A673 (cell line): ENCODE measurements around the gene TMEM165. TPM values are rescaled to one million over a fixed set of nuclear protein-coding genes. Genes with fewer than 3 reads are reported as not detected.

ENCODE experiments used
- BruUV-seq: library from RNA; stranded (reverse); fragments of 400-500 nt; replicated peaks from 2 replicates; lab custom pipeline; 2021; lab: Mats Ljungman, UMichigan
- CTCF ChIA-PET: fragments of 300-600 bp; sonication (Branson Sonifier 250); formaldehyde crosslinking; loops from one replicate; lab custom pipeline; 2022; ENCODE audit warnings: antibody characterized with exemption; lab: Charles Lee
- POLR2A ChIA-PET: fragments of 300-600 bp; sonication (Branson Sonifier 250); formaldehyde crosslinking; loops from one replicate; lab custom pipeline; 2022; ENCODE audit warnings: antibody characterized with exemption; ENCODE audit not compliant: low non-redundant PET; lab: Charles Lee
- DNase-seq: peaks from one replicate; pipeline ENCODE4 v3.0.0-alpha.2; 2015; ENCODE audit warnings: low spot score
- H3K27ac ChIP-seq: fragments of 200-600 bp; sonication (generic); 2 replicates; pipeline ENCODE4 v1.5.1; 2016; ENCODE audit warnings: mixed run types, low read depth, mild to moderate bottlenecking, mixed read lengths, antibody characterized with exemption, low read length; ENCODE audit not compliant: poor library complexity, severe bottlenecking
- H3K27me3 ChIP-seq: fragments of 200-600 bp; sonication (generic); replicated peaks from 2 replicates; pipeline ENCODE4 v1.6.1; 2017; ENCODE audit warnings: mixed run types, low read depth, mild to moderate bottlenecking, mixed read lengths, antibody characterized with exemption, low read length; ENCODE audit not compliant: insufficient read depth, poor library complexity
- H3K36me3 ChIP-seq: fragments of 200-600 bp; sonication (generic); 2 replicates; pipeline ENCODE4 v1.6.1; 2016; ENCODE audit warnings: mixed run types, mild to moderate bottlenecking, mixed read lengths, antibody characterized with exemption, low read length; ENCODE audit not compliant: insufficient read depth, poor library complexity, severe bottlenecking
- H3K4me1 ChIP-seq: fragments of 200-600 bp; sonication (generic); 2 replicates; pipeline ENCODE4 v1.6.1; 2017; ENCODE audit warnings: mixed run types, mild to moderate bottlenecking, mixed read lengths, antibody characterized with exemption, low read length; ENCODE audit not compliant: insufficient read depth, poor library complexity, severe bottlenecking
- H3K4me3 ChIP-seq: fragments of 200-600 bp; sonication (generic); 2 replicates; pipeline ENCODE4 v1.5.1; 2016; ENCODE audit warnings: low read depth, mixed run types, mild to moderate bottlenecking, mixed read lengths, low read length; ENCODE audit not compliant: poor library complexity, severe bottlenecking
- H3K9me3 ChIP-seq: fragments of 200-600 bp; sonication (generic); 2 replicates; pipeline ENCODE4 v1.6.1; 2016; ENCODE audit warnings: mixed run types, low read depth, mild to moderate bottlenecking, mixed read lengths, antibody characterized with exemption, low read length; ENCODE audit not compliant: poor library complexity, severe bottlenecking
- CTCF ChIP-seq: fragments of 300-800, 200-600 bp; sonication (generic); conservative IDR thresholded peaks from 2 replicates; pipeline ENCODE4 v1.5.1; 2017; ENCODE audit warnings: low read depth, mild to moderate bottlenecking, antibody characterized with exemption, low read length, moderate library complexity, mixed read lengths
- EZH2 ChIP-seq: fragments of 200-600 bp; sonication (generic); IDR thresholded peaks from 2 replicates; pipeline ENCODE4 v1.6.1; 2017; ENCODE audit warnings: borderline replicate concordance, low read depth, mild to moderate bottlenecking, mixed read lengths, antibody characterized with exemption, low read length; ENCODE audit not compliant: poor library complexity, severe bottlenecking
- intact Hi-C: fragments of 100-400 bp; cut with micrococcal nuclease; formaldehyde crosslinking; loops from one replicate; pipeline ENCODE4 v1.10.0; 2022; ENCODE audit not compliant: unreplicated experiment
- total RNA-seq: library from RNA; stranded (reverse); gene quantifications from 2 replicates; pipeline ENCODE4 v1.2.3, GENCODE V29; 2021

Gene TMEM165
- total RNA-seq, 1 experiment from 2014 or later, result 34.7 TPM

GRCh38 chr4:55373461-55373860 lies 22.3 kb upstream of the TMEM165 start:
- CTCF ChIA-PET, result no interaction called here
- intact Hi-C loops, result no loop called here
- H3K36me3 ChIP-seq, result no peaks in the 10 kb centered on the region
- no TSS peak for BruUV-seq
- H3K4me3 ChIP-seq, result no peak overlapping the region
- H3K27me3 ChIP-seq, result no peaks in the 10 kb centered on the region
- H3K27ac ChIP-seq, result no peak overlapping the region
- H3K4me1 ChIP-seq, result peaks cover 5% of the 10 kb centered on the region
- no peaks in the 10 kb centered on the region for H3K9me3 ChIP-seq
- POLR2A ChIA-PET, result no interaction called here
- TF ChIP-seq EZH2 (no peak), CTCF (no peak)
- DNase-seq, result no peak

- POLR2A ChIA-PET, result no interaction called here
- BruUV-seq, result no TSS peak
- TF ChIP-seq CTCF (no peak), EZH2 (no peak)
- Histone ChIP-seq H3K4me3 (no peak overlapping the region), H3K27me3 (no peaks in the 10 kb centered on the region), H3K9me3 (no peaks in the 10 kb centered on the region), H3K4me1 (no peaks in the 10 kb centered on the region), H3K36me3 (no peaks in the 10 kb centered on the region), H3K27ac (no peak overlapping the region)
- DNase-seq, result no peak
- CTCF ChIA-PET, result no interaction called here
- intact Hi-C loops, result no loop called here
Measured at GRCh38 chr4:55376698-55377097, 19.1 kb upstream of the TMEM165 start.

- intact Hi-C loops, result no loop called here
- no peaks in the 10 kb centered on the region for H3K9me3 ChIP-seq
- BruUV-seq, result no TSS peak
- H3K27me3 ChIP-seq, result no peaks in the 10 kb centered on the region
- no peaks in the 10 kb centered on the region for H3K4me1 ChIP-seq
- no peak overlapping the region for H3K4me3 ChIP-seq
- DNase-seq, result no peak
- H3K36me3 ChIP-seq, result no peaks in the 10 kb centered on the region
- no peak overlapping the region for H3K27ac ChIP-seq
- ChIA-PET POLR2A (no interaction called here), CTCF (no interaction called here)
- TF ChIP-seq EZH2 (no peak), CTCF (no peak)
Measured at GRCh38 chr4:55378617-55379467, 16.9 kb upstream of the TMEM165 start.
